ENCODE data around the gene ATF7IP2. TPM values are rescaled to one million over a fixed set of nuclear protein-coding genes. Genes with fewer than 3 reads are reported as not detected.

Gene ATF7IP2
- total and polyA plus RNA-seq, 2 of the 13 experiments (the other 11 are each of a cell fraction or from before 2014, with no cell fraction given) = 117 to 217 TPM

DNA sequence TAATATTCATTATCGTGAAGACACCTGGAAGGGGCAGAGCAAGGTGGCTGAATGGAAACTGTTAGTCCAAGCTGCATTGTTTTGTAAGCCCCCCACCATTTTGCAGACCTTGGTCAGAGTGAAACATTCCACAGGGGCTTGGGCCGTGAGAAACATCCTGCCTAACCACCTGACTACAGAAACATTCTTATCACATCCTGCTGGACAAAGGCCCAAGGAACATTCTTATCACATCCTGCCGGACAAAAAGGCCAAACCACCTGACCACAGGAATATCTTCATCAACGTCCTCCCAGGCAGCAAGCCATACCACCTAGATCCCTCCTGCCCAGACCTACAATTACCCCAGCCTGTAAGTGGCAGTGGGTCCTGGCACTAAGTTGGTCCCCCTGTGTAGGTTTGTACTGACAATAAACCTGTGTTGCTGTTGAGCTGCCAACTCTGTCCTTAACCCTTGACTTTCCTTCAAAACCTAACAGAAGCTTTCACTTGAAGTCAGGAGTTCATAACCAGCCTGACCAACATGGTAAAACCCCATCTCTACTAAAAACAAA lies 19.6 kb downstream of the ATF7IP2 start (continued):
- peak; percentile 28; the same call in 1 of the 2 replicates for TF ChIP-seq ZBTB20 (CRISPR knock-in tag; IDR thresholded peaks at IDR 0.05; ENCODE audit: borderline replicate concordance, low read depth)
- no peak for TF ChIP-seq CEBPB (IDR thresholded peaks at IDR 0.05; ENCODE audit: borderline replicate concordance, low read depth, low read length)
- TF ChIP-seq DPF2 (CRISPR knock-in tag; IDR thresholded peaks at IDR 0.05; ENCODE audit: borderline replicate concordance, low read depth) = 0 out of 2 replicates have a peak, but pooled peaks have one; percentile 24
- TF ChIP-seq ZNF792 (CRISPR knock-in tag; IDR thresholded peaks at IDR 0.05) = 0 out of 2 replicates have a peak, but pooled peaks have one; percentile 14
- no peak for TF ChIP-seq SMAD9 (CRISPR knock-in tag; IDR thresholded peaks at IDR 0.05)
- TF ChIP-seq STAG1 (CRISPR knock-in tag; IDR thresholded peaks at IDR 0.05) = 0 out of 2 replicates have a peak, but pooled peaks have one; percentile 12
- TF ChIP-seq ZFY (CRISPR knock-in tag; IDR thresholded peaks at IDR 0.05) = peak; percentile 38; the same call in 1 of the 2 replicates
- peak; percentile 53; the same call in 1 of the 2 replicates for TF ChIP-seq ZNF644 (CRISPR knock-in tag; IDR thresholded peaks at IDR 0.05; ENCODE audit: low read depth)
- no peak for TF ChIP-seq KDM5B (CRISPR knock-in tag; IDR thresholded peaks at IDR 0.05; ENCODE audit: borderline replicate concordance)
- 0 out of 2 replicates have a peak, but pooled peaks have one; percentile 63 for TF ChIP-seq BRD4 (CRISPR knock-in tag; IDR thresholded peaks at IDR 0.05)
- TF ChIP-seq SETDB1 (CRISPR knock-in tag; IDR thresholded peaks at IDR 0.05; ENCODE audit: borderline replicate concordance) = peak; percentile 77; the same call in 1 of the 2 replicates
- TF ChIP-seq ZC3H13 (CRISPR knock-in tag; IDR thresholded peaks at IDR 0.05) = no peak
- TF ChIP-seq HNF4A (CRISPR knock-in tag; IDR thresholded peaks at IDR 0.05) = peak; percentile 45; the same call in 1 of the 2 replicates
- TF ChIP-seq EHMT2 (IDR thresholded peaks at IDR 0.05; ENCODE audit: borderline replicate concordance, low read depth, low read length) = no peak
- TF ChIP-seq ZKSCAN8 (CRISPR knock-in tag; IDR thresholded peaks at IDR 0.05; ENCODE audit: borderline replicate concordance) = no peak
- TF ChIP-seq SALL2 (CRISPR knock-in tag; IDR thresholded peaks at IDR 0.05) = no peak
- 0 out of 2 replicates have a peak, but pooled peaks have one; percentile 25 for TF ChIP-seq WIZ (CRISPR knock-in tag; IDR thresholded peaks at IDR 0.05)
- TF ChIP-seq PRMT3 (CRISPR knock-in tag; IDR thresholded peaks at IDR 0.05; ENCODE audit: borderline replicate concordance, low read depth) = no peak
- TF ChIP-seq, protein P1, sequence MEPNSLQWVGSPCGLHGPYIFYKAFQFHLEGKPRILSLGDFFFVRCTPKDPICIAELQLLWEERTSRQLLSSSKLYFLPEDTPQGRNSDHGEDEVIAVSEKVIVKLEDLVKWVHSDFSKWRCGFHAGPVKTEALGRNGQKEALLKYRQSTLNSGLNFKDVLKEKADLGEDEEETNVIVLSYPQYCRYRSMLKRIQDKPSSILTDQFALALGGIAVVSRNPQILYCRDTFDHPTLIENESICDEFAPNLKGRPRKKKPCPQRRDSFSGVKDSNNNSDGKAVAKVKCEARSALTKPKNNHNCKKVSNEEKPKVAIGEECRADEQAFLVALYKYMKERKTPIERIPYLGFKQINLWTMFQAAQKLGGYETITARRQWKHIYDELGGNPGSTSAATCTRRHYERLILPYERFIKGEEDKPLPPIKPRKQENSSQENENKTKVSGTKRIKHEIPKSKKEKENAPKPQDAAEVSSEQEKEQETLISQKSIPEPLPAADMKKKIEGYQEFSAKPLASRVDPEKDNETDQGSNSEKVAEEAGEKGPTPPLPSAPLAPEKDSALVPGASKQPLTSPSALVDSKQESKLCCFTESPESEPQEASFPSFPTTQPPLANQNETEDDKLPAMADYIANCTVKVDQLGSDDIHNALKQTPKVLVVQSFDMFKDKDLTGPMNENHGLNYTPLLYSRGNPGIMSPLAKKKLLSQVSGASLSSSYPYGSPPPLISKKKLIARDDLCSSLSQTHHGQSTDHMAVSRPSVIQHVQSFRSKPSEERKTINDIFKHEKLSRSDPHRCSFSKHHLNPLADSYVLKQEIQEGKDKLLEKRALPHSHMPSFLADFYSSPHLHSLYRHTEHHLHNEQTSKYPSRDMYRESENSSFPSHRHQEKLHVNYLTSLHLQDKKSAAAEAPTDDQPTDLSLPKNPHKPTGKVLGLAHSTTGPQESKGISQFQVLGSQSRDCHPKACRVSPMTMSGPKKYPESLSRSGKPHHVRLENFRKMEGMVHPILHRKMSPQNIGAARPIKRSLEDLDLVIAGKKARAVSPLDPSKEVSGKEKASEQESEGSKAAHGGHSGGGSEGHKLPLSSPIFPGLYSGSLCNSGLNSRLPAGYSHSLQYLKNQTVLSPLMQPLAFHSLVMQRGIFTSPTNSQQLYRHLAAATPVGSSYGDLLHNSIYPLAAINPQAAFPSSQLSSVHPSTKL (CRISPR knock-in tag; IDR thresholded peaks at IDR 0.05) = peak; percentile 79
- peak; percentile 42; the same call in 1 of the 2 replicates for TF ChIP-seq ZNF142 (CRISPR knock-in tag; IDR thresholded peaks at IDR 0.05)
